GM12878 (cell line): Measurements from ENCODE around the gene GMDS. TPM values are rescaled to one million over a fixed set of nuclear protein-coding genes. Genes with fewer than 3 reads are reported as not detected.
A peak's percentile ranks its signal among the peaks of the same experiment; 100 is the strongest.

Experiments used
- ASH2L ChIP-seq: fragments of 300-600, 200-600 bp; sonication (generic); IDR thresholded peaks from 2 replicates; pipeline ENCODE4 v1.6.1; 2017; ENCODE audit warnings: low read depth, mild to moderate bottlenecking, borderline replicate concordance
- BACH1 ChIP-seq: fragments of 450-650 bp; IDR thresholded peaks from 2 replicates; pipeline ENCODE4 v1.6.1; 2017; ENCODE audit warnings: mild to moderate bottlenecking, borderline replicate concordance
- BCL11A ChIP-seq: IDR thresholded peaks from 2 replicates; pipeline ENCODE4 v1.6.1; 2011; ENCODE audit warnings: low read depth, low read length
- BRCA1 ChIP-seq: IDR thresholded peaks from 2 replicates; pipeline ENCODE4 v1.6.1; 2011; ENCODE audit warnings: low read depth, low read length, improper control_type of control experiment
- CHD4 ChIP-seq: fragments of 200-600 bp; sonication (generic); IDR thresholded peaks from 2 replicates; pipeline ENCODE4 v1.6.1; 2016; ENCODE audit warnings: mild to moderate bottlenecking
- CREB1 ChIP-seq: IDR thresholded peaks from 2 replicates; pipeline ENCODE4 v1.6.1; 2012; ENCODE audit warnings: low read depth, mild to moderate bottlenecking, inconsistent platforms
- EZH2 ChIP-seq: IDR thresholded peaks from 2 replicates; pipeline ENCODE4 v1.6.1; 2012; ENCODE audit warnings: low read depth, mild to moderate bottlenecking, control low read depth, inconsistent platforms, low read length, borderline replicate concordance; ENCODE audit not compliant: control insufficient read depth
- GATAD2B ChIP-seq: fragments of 450-650 bp; conservative IDR thresholded peaks from 2 replicates; pipeline ENCODE4 v1.6.1; 2017; ENCODE audit warnings: low read depth, mild to moderate bottlenecking, moderate library complexity
- HDAC2 ChIP-seq: fragments of 200-600 bp; sonication (generic); IDR thresholded peaks from 2 replicates; pipeline ENCODE4 v1.6.1; 2017
- NBN ChIP-seq: fragments of 450-650 bp; IDR thresholded peaks from 2 replicates; pipeline ENCODE4 v1.6.1; 2016
- NFIC ChIP-seq: IDR thresholded peaks from 2 replicates; pipeline ENCODE4 v1.6.1; 2012; ENCODE audit warnings: low read depth, mild to moderate bottlenecking, inconsistent platforms, low read length, moderate library complexity
- RB1 ChIP-seq: fragments of 450-650 bp; formaldehyde crosslinking; IDR thresholded peaks from 2 replicates; pipeline ENCODE4 v1.6.1; 2017; ENCODE audit warnings: mild to moderate bottlenecking, borderline replicate concordance
- RBBP5 ChIP-seq: fragments of 200-600 bp; sonication (generic); conservative IDR thresholded peaks from 2 replicates; pipeline ENCODE4 v1.6.1; 2016
- RCOR1 ChIP-seq: conservative IDR thresholded peaks from 2 replicates; pipeline ENCODE4 v1.6.1; 2012; ENCODE audit warnings: low read depth, low read length, improper control_type of control experiment
- RUNX3 ChIP-seq: IDR thresholded peaks from 2 replicates; pipeline ENCODE4 v1.6.1; 2012; ENCODE audit warnings: low read length, inconsistent platforms
- SUZ12 ChIP-seq: fragments of 200-600 bp; sonication (generic); IDR thresholded peaks from one replicate; pipeline ENCODE4 v1.6.1; 2018; ENCODE audit warnings: antibody characterized with exemption, mild to moderate bottlenecking; ENCODE audit not compliant: unreplicated experiment
- TAF1 ChIP-seq: IDR thresholded peaks from 2 replicates; pipeline ENCODE4 v1.6.1; 2011; ENCODE audit warnings: mild to moderate bottlenecking, low read depth, low read length, borderline replicate concordance
- TBL1XR1 ChIP-seq: IDR thresholded peaks from 2 replicates; pipeline ENCODE4 v1.6.1; 2012; ENCODE audit warnings: low read depth, low read length, improper control_type of control experiment
- ZNF207 ChIP-seq: fragments of 450-650 bp; IDR thresholded peaks from 2 replicates; pipeline ENCODE4 v1.6.1; 2014; ENCODE audit warnings: antibody characterized with exemption, mild to moderate bottlenecking, borderline replicate concordance
- ZNF24 ChIP-seq: fragments of 450-650 bp; IDR thresholded peaks from 2 replicates; pipeline ENCODE4 v1.6.1; 2017; ENCODE audit warnings: antibody characterized with exemption, mild to moderate bottlenecking
- ZNF622 ChIP-seq: fragments of 450-650 bp; IDR thresholded peaks from 2 replicates; pipeline ENCODE4 v1.6.1; 2017; ENCODE audit warnings: mild to moderate bottlenecking, inconsistent platforms
- polyA plus RNA-seq, 11 experiments: library from polyadenylated mRNA; depleted of rRNA in 4 of 11; unstranded in 6 of 11; stranded (reverse) in 5 of 11; fragments of >200 nt; fragmentation: Nextera tagmentation in 4 of 11; fragmentation: Illumina TruSeq in 1 of 11; extraction: Ambion mirVana in 4 of 11; extraction: Trizol in 1 of 11; gene quantifications; 1 replicate in 1 of 11; 2 replicates in 10 of 11; pipeline versions ENCODE4 v1.2.1 to v1.2.3, GENCODE V29; 2011 to 2016; ENCODE audit warnings: inconsistent platforms in 2 of 11, missing spikeins in 2 of 11, low read depth in 1 of 11
- total RNA-seq, 4 experiments: library from RNA; depleted of rRNA in 3 of 4; stranded (reverse); fragments of >200 nt in 3 of 4; fragmentation: Illumina TruSeq in 1 of 4; extraction: Trizol in 1 of 4; gene quantifications; 2 replicates each; pipeline versions ENCODE4 v1.2.1 to v1.2.3, GENCODE V29; 2013 to 2021
- TF ChIP-seq, protein P1 (sequence below): fragments of 450-650 bp; IDR thresholded peaks from 2 replicates; pipeline ENCODE4 v1.6.1; 2017; ENCODE audit warnings: borderline replicate concordance
- TF ChIP-seq, protein P2 (sequence below): fragments of 450-650 bp; formaldehyde crosslinking; IDR thresholded peaks from 2 replicates; pipeline ENCODE4 v1.5.0; 2022; ENCODE audit warnings: mild to moderate bottlenecking, missing genetic modification characterization
- TF ChIP-seq, protein P3 (sequence below): IDR thresholded peaks from 2 replicates; pipeline ENCODE4 v1.6.1; 2012; ENCODE audit warnings: low read depth, low read length, improper control_type of control experiment
- TF ChIP-seq, protein P4 (sequence below): fragments of 450-650 bp; conservative IDR thresholded peaks from 2 replicates; pipeline ENCODE4 v1.6.1; 2017; ENCODE audit warnings: mild to moderate bottlenecking, moderate library complexity

GMDS gene
- total and polyA plus RNA-seq, 10 of the 15 experiments (the other 5 are each of a cell fraction or from before 2014, with no cell fraction given): 0.61 to 53.8 (median 29.3) TPM

DNA sequence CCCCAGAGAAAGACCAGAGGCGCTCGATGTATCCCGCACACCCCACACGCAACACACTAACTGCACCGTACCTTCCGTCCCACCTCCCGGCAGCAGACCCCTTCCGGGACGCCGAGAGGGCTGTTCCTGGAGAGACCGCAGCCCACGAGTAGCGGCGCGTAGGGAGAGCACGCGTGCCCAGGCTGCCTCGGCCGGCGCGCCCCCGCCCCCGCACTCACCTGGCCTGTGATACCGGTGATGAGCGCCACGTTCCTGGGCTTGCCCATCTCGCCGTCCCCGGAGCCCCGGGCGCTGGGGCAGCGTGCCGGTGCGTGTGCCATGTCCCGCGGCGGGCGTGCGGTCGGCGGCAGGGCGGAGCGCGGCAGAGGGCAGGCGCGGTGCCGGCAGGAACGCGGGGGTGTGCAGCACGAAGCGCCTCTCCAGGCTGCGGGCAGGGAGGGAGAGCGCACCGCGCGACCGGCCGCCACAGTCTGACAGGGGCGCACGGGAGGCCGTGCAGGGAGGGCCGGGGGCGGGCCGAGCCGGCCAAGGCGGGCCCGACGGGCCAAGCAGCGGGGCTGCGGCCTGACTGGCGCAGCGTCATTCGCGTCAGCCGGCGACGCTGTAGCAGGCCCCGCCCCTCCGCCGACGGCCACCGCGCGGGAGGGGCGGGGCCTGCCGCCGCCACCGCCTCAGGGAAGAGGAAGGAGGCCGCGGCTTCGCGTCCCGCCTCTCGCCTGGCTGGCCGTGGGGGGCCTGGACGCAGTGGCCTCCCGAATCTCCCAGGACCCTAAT lies at the start of gene GMDS (continued):
- TF ChIP-seq SUZ12: no peak
- TF ChIP-seq CHD4: no peak
- no peak for TF ChIP-seq TBL1XR1
- no peak; the same call in 1 of the 2 replicates for TF ChIP-seq RUNX3
- TF ChIP-seq GATAD2B: peak; percentile 97
- peak; percentile 31; the same call in 1 of the 2 replicates for TF ChIP-seq RB1
- TF ChIP-seq, protein P1, sequence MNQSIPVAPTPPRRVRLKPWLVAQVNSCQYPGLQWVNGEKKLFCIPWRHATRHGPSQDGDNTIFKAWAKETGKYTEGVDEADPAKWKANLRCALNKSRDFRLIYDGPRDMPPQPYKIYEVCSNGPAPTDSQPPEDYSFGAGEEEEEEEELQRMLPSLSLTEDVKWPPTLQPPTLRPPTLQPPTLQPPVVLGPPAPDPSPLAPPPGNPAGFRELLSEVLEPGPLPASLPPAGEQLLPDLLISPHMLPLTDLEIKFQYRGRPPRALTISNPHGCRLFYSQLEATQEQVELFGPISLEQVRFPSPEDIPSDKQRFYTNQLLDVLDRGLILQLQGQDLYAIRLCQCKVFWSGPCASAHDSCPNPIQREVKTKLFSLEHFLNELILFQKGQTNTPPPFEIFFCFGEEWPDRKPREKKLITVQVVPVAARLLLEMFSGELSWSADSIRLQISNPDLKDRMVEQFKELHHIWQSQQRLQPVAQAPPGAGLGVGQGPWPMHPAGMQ: no peak
- TF ChIP-seq TAF1: peak; percentile 58; the same call in 1 of the 2 replicates
- TF ChIP-seq, protein P2, sequence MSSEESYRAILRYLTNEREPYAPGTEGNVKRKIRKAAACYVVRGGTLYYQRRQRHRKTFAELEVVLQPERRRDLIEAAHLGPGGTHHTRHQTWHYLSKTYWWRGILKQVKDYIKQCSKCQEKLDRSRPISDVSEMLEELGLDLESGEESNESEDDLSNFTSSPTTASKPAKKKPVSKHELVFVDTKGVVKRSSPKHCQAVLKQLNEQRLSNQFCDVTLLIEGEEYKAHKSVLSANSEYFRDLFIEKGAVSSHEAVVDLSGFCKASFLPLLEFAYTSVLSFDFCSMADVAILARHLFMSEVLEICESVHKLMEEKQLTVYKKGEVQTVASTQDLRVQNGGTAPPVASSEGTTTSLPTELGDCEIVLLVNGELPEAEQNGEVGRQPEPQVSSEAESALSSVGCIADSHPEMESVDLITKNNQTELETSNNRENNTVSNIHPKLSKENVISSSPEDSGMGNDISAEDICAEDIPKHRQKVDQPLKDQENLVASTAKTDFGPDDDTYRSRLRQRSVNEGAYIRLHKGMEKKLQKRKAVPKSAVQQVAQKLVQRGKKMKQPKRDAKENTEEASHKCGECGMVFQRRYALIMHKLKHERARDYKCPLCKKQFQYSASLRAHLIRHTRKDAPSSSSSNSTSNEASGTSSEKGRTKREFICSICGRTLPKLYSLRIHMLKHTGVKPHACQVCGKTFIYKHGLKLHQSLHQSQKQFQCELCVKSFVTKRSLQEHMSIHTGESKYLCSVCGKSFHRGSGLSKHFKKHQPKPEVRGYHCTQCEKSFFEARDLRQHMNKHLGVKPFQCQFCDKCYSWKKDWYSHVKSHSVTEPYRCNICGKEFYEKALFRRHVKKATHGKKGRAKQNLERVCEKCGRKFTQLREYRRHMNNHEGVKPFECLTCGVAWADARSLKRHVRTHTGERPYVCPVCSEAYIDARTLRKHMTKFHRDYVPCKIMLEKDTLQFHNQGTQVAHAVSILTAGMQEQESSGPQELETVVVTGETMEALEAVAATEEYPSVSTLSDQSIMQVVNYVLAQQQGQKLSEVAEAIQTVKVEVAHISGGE: no peak
- 0 out of 2 replicates have a peak, but pooled peaks have one; percentile 65 for TF ChIP-seq BACH1
- 0 out of 2 replicates have a peak, but pooled peaks have one; percentile 63 for TF ChIP-seq ZNF24
- peak; percentile 91 for TF ChIP-seq CREB1
- TF ChIP-seq, protein P3, sequence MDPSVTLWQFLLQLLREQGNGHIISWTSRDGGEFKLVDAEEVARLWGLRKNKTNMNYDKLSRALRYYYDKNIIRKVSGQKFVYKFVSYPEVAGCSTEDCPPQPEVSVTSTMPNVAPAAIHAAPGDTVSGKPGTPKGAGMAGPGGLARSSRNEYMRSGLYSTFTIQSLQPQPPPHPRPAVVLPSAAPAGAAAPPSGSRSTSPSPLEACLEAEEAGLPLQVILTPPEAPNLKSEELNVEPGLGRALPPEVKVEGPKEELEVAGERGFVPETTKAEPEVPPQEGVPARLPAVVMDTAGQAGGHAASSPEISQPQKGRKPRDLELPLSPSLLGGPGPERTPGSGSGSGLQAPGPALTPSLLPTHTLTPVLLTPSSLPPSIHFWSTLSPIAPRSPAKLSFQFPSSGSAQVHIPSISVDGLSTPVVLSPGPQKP: no peak
- no peak for TF ChIP-seq BRCA1
- TF ChIP-seq NBN: no peak
- TF ChIP-seq ZNF207: 0 out of 2 replicates have a peak, but pooled peaks have one; percentile 36
- no peak for TF ChIP-seq HDAC2
- no peak for TF ChIP-seq NFIC
- TF ChIP-seq, protein P4, sequence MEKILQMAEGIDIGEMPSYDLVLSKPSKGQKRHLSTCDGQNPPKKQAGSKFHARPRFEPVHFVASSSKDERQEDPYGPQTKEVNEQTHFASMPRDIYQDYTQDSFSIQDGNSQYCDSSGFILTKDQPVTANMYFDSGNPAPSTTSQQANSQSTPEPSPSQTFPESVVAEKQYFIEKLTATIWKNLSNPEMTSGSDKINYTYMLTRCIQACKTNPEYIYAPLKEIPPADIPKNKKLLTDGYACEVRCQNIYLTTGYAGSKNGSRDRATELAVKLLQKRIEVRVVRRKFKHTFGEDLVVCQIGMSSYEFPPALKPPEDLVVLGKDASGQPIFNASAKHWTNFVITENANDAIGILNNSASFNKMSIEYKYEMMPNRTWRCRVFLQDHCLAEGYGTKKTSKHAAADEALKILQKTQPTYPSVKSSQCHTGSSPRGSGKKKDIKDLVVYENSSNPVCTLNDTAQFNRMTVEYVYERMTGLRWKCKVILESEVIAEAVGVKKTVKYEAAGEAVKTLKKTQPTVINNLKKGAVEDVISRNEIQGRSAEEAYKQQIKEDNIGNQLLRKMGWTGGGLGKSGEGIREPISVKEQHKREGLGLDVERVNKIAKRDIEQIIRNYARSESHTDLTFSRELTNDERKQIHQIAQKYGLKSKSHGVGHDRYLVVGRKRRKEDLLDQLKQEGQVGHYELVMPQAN: peak; percentile 86
- no peak for TF ChIP-seq BCL11A
- no peak for TF ChIP-seq ASH2L
- TF ChIP-seq ZNF622: no peak
- TF ChIP-seq RCOR1: no peak
- no peak for TF ChIP-seq RBBP5
- no peak for TF ChIP-seq EZH2
